ENCODE results near the gene NSFL1C.

NSFL1C gene

DNA sequence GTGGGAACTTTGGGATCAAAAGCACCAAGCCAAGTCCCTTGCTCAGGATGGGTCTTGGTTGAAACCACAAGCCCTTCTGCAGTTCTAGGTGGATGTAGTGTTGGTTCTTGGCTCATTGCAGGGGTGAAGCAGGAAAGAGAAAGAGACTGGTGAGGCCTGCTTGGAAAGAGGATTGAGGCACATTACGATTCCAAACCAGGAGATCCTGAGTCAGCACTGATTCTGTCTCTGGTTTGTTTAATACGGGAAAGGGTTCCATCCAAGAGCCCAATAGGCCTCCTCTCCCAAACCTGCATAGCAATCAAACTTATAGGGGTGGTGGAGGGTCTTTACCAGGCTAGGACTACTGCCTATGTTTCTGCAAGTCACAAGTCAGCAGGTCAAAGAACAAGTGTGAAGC, 24.3 kb downstream of the NSFL1C start:
- TF ChIP-seq CTCF (IDR thresholded peaks at IDR 0.05; ENCODE audit: borderline replicate concordance, insufficient read depth, low read depth, low read length): no peak
- no peak overlapping the region for H3K4me3 ChIP-seq (ENCODE audit: low read depth, low read length)

DNA sequence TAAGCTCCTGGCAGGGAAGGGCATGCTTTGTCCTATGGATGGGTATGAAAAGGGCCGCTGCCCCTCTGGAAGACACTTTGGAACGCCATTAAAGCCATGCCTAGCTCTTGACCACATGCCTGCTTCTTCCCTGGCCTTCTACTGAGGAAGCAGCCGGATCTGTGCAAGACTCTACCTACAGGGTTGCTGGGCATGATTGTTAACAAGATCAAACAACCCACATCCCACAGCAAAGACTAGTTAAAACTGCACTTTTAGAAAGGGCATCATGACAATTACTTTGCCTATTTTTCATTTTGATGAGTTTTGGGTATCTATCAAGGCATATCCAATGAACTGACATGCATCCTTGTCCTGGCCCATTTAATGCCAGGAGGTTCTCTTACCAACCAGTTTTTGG, 25.5 kb downstream of the NSFL1C start:
- TF ChIP-seq CTCF (IDR thresholded peaks at IDR 0.05; ENCODE audit: borderline replicate concordance, insufficient read depth, low read depth, low read length): no peak
- no peak overlapping the region for H3K4me3 ChIP-seq (ENCODE audit: low read depth, low read length)

DNA sequence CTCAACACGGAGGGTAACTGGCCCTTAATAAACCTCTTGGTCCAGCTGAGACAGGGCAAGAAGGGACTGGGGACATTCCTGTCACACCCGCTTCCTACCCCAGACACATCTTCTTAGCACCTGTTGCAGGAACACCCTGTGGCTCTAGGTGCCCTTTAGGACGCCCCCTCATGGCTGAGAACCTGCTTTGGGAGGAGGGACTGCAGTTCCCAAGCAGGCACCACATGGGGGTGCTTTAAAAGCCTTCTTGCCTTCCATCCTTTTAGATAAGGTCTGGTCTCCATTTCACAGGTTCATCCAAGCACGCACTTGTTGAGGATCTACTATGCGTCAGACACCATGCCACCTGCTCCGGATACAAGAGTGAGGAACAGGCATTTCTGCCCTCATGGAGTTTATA, 26.6 kb downstream of the NSFL1C start:
- TF ChIP-seq CTCF (IDR thresholded peaks at IDR 0.05; ENCODE audit: borderline replicate concordance, insufficient read depth, low read depth, low read length): peak; percentile 33; the same call in 1 of the 2 replicates
- no peak overlapping the region for H3K4me3 ChIP-seq (ENCODE audit: low read depth, low read length)

GRCh38 chr20:1438361-1438760, 28.3 kb downstream of the NSFL1C start:
- H3K4me3 ChIP-seq (ENCODE audit: low read depth, low read length): no peak overlapping the region
- TF ChIP-seq CTCF (IDR thresholded peaks at IDR 0.05; ENCODE audit: borderline replicate concordance, insufficient read depth, low read depth, low read length): no peak

- H3K4me3 ChIP-seq (ENCODE audit: low read depth, low read length): no peak overlapping the region
- peak; percentile 77 for TF ChIP-seq CTCF (IDR thresholded peaks at IDR 0.05; ENCODE audit: borderline replicate concordance, insufficient read depth, low read depth, low read length)
Observed at GRCh38 chr20:1437235-1437904, 29.3 kb downstream of the NSFL1C start.

GRCh38 chr20:1436263-1436662, 30.4 kb downstream of the NSFL1C start:
- no peak overlapping the region for H3K4me3 ChIP-seq (ENCODE audit: low read depth, low read length)
- no peak for TF ChIP-seq CTCF (IDR thresholded peaks at IDR 0.05; ENCODE audit: borderline replicate concordance, insufficient read depth, low read depth, low read length)

DNA sequence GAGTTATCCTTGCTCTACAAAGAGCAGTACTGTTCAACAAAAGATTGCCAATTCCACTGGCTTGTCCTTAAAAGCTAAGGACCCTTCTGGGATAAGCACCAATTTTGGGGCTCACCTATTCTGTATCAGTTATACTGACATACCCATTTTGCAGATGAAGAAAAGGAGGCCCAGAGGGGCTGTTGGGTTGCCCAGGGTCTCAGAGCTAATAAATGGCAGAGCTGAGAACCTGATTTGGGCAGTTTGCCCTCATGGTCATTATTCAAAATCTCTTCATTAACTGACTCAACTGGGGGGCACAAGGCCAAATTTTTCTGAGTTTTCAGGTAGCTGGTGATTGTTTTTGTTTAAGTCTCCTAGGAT, 31.3 kb downstream of the NSFL1C start:
- no peak overlapping the region for H3K4me3 ChIP-seq (ENCODE audit: low read depth, low read length)
- no peak for TF ChIP-seq CTCF (IDR thresholded peaks at IDR 0.05; ENCODE audit: borderline replicate concordance, insufficient read depth, low read depth, low read length)
